ENCODE results near the gene GLP1R.

DNA sequence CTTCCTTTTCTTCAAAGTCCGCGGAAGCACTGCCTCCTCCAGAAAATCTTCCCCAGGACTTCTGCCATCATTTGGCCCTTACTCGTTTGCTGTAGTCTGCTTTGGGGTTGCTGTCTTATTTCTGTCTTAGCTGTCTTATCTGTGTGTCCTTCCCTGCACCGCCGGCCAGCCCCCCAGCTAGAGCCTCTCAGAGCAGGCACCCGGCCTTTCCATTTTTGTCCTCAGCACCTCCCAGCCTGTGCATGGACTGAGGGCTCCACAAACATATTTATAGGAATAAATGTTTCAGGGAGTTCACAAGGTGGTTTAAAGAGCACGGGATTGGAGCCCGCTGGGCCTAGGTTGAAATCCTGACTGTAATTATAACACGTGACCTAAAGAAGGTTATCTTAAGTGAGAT lies 8.1 kb downstream of the GLP1R start:
- TF ChIP-seq, protein P1, sequence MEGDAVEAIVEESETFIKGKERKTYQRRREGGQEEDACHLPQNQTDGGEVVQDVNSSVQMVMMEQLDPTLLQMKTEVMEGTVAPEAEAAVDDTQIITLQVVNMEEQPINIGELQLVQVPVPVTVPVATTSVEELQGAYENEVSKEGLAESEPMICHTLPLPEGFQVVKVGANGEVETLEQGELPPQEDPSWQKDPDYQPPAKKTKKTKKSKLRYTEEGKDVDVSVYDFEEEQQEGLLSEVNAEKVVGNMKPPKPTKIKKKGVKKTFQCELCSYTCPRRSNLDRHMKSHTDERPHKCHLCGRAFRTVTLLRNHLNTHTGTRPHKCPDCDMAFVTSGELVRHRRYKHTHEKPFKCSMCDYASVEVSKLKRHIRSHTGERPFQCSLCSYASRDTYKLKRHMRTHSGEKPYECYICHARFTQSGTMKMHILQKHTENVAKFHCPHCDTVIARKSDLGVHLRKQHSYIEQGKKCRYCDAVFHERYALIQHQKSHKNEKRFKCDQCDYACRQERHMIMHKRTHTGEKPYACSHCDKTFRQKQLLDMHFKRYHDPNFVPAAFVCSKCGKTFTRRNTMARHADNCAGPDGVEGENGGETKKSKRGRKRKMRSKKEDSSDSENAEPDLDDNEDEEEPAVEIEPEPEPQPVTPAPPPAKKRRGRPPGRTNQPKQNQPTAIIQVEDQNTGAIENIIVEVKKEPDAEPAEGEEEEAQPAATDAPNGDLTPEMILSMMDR (IDR thresholded peaks at IDR 0.05): no peak
- no peak for TF ChIP-seq POLR2A (IDR thresholded peaks at IDR 0.05)
